Measurements from ENCODE around the gene AQP12B. TPM values are rescaled to one million over a fixed set of nuclear protein-coding genes. Genes with fewer than 3 reads are reported as not detected.
"Not testable (repeated sequence)": the region's sequence is repeated elsewhere in the genome, so short reads cannot be mapped to it uniquely, and the experiment has no call there.

AQP12B gene
- total and polyA plus RNA-seq, 9 donors: 0.18 to 0.36 TPM; not detected in 7

GRCh38 chr2:240685771-240686371, 3.2 kb upstream of the AQP12B start:
- 66 to 68% (median 67%) methylated on average over 10 of the region's 10 CpGs for WGBS, 3 donors
- Histone ChIP-seq H3K4me3 (no peak overlapping the region), H3K9me3 (no peaks in the 10 kb centered on the region), H3K27ac (no peak overlapping the region), H3K4me1 (ENCODE audit: insufficient read depth) (no peaks in the 10 kb centered on the region), H3K27me3 (no peaks in the 10 kb centered on the region), H3K36me3 (no peaks in the 10 kb centered on the region)
- no peak for DNase-seq
- no peak for TF ChIP-seq EP300 (IDR thresholded peaks at IDR 0.05)
- no peak for TF ChIP-seq CTCF (IDR thresholded peaks at IDR 0.05)
- no peak for TF ChIP-seq POLR2A (IDR thresholded peaks at IDR 0.05)
- intact Hi-C loops (cut with DNase I): no loop called here

- H3K27me3 ChIP-seq; H3K4me1 ChIP-seq (ENCODE audit: insufficient read depth); H3K9me3 ChIP-seq; H3K27ac ChIP-seq; intact Hi-C loops (cut with DNase I); H3K36me3 ChIP-seq; H3K4me3 ChIP-seq; DNase-seq: not testable (repeated sequence)
- 58 to 69% (median 62%) methylated on average over 15 of the region's 15 CpGs for WGBS, 3 donors
Measured at GRCh38 chr2:240683980-240684728, 1.5 kb upstream of the AQP12B start.

- H3K27ac ChIP-seq; H3K27me3 ChIP-seq; H3K4me3 ChIP-seq; H3K36me3 ChIP-seq; DNase-seq; H3K9me3 ChIP-seq; H3K4me1 ChIP-seq (ENCODE audit: insufficient read depth); intact Hi-C loops (cut with DNase I): not testable (repeated sequence)
- 62 to 92% (median 74%) methylated on average over 4 of the region's 15 CpGs for WGBS, 3 donors
Measured at GRCh38 chr2:240683329-240683979, 769 bp upstream of the AQP12B start.

GRCh38 chr2:240680185-240680584, 2.5 kb downstream of the AQP12B start:
- H3K9me3 ChIP-seq; DNase-seq; intact Hi-C loops (cut with DNase I); H3K4me1 ChIP-seq (ENCODE audit: insufficient read depth); H3K4me3 ChIP-seq; H3K27ac ChIP-seq; H3K27me3 ChIP-seq; H3K36me3 ChIP-seq: not testable (repeated sequence)
- 0 to 83% (median 41%) methylated on average over 1 to 2 of the region's 11 CpGs for WGBS, 3 donors

GRCh38 chr2:240678909-240679308, 3.8 kb downstream of the AQP12B start:
- H3K27ac ChIP-seq; H3K4me1 ChIP-seq (ENCODE audit: insufficient read depth); H3K9me3 ChIP-seq; H3K27me3 ChIP-seq; H3K4me3 ChIP-seq; intact Hi-C loops (cut with DNase I); DNase-seq; H3K36me3 ChIP-seq: not testable (repeated sequence)
- WGBS, 3 donors: no CpG with 5 or more reads among the region's 19 CpGs

GRCh38 chr2:240678043-240678442, 4.6 kb downstream of the AQP12B start:
- H3K4me3 ChIP-seq; H3K27ac ChIP-seq; H3K4me1 ChIP-seq (ENCODE audit: insufficient read depth); intact Hi-C loops (cut with DNase I); H3K9me3 ChIP-seq; DNase-seq; H3K27me3 ChIP-seq; H3K36me3 ChIP-seq: not testable (repeated sequence)
- whole genome bisulfite sequencing, 3 donors: 81% methylated on average over 6 of the region's 14 CpGs; no CpG with 5 or more reads in 2 of the 3 donors

GRCh38 chr2:240675345-240675744, 7.3 kb downstream of the AQP12B start:
- intact Hi-C loops (cut with DNase I); DNase-seq; H3K4me1 ChIP-seq (ENCODE audit: insufficient read depth); H3K9me3 ChIP-seq; H3K4me3 ChIP-seq; H3K27ac ChIP-seq; H3K27me3 ChIP-seq; H3K36me3 ChIP-seq: not testable (repeated sequence)
- WGBS, 3 donors: no CpG with 5 or more reads among the region's 24 CpGs

GRCh38 chr2:240674461-240675184, 8.1 kb downstream of the AQP12B start:
- H3K36me3 ChIP-seq; intact Hi-C loops (cut with DNase I): not testable (repeated sequence)
- 9 to 19% (median 18%) methylated on average over 8 to 12 of the region's 16 CpGs for WGBS, 3 donors

More at GRCh38 chr2:240674461-240675184, 8.1 kb downstream of the AQP12B start:
- not testable (repeated sequence) for H3K4me1 ChIP-seq (ENCODE audit: insufficient read depth); H3K27ac ChIP-seq; DNase-seq; H3K9me3 ChIP-seq; H3K27me3 ChIP-seq; H3K4me3 ChIP-seq

Data from ovary (tissue), 9 donors.